NCI-H128 (cell line): ENCODE data around the gene ITSN1.
A peak's percentile ranks its signal among the peaks of the same experiment; 100 is the strongest.
"Not testable (repeated sequence)": the region's sequence is repeated elsewhere in the genome, so short reads cannot be mapped to it uniquely, and the experiment has no call there.

Experiments
- DNase-seq: peaks from one replicate; lab custom pipeline; 2025; ENCODE audit not compliant: unreplicated experiment; lab: John Stamatoyannopoulos, UW

ITSN1 gene

DNA sequence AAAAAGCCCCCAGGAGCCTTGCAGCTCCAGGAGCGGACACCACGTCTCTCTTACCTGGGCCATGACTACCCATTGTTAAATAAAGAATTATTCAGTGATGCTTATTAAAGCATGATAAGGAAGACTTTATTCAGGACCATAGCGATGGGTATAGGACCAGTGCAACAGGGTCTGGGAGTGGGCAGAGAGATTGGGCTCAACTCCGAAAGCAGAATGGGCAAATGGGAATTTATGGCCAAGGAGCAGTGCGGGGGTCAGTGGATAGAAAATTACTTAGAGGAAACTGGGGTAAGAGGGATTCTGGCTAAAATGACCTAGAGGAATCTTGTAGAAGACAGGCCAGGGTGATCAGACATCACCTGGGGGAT lies 273.9 kb downstream of the ITSN1 start:
- no peak for DNase-seq

DNA sequence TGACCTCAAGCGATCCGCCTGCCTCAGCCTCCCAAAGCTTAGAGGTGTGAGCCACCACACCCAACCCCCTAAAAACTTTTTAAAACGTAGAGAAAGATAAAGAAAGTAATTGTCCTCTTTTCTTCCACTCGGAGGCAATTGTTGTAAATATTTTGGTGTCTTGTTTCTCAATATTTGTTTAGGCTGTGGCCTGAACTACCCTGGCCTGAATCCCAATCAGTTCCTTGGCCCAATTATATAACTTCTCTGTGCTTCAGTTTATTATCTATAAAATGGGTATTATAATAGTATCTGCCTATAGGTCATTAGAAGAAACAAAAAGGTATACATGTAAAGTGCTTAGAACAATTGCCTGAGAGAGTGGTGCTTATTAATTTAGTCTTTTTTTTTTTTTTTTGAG lies 275.1 kb downstream of the ITSN1 start:
- no peak for DNase-seq

- DNase-seq = peak; percentile 81
Measured at GRCh38 chr21:33924079-33924765, 281.9 kb downstream of the ITSN1 start.

DNA sequence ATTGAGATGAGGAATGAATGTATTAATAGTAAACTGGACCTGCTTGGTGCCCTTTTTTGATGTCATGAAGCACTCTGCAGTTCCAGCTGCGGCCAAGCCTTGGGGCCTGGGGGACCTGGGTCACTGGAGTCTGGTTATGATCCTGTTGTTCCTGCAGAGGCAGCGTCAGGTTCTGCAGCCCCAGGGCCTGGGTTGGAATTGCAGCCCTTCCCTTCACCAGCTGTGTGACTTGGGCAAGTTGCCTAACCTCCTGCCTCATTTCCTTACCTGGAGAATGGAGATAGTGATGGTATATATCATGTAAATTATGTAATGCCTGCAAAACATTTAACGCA lies 282.4 kb downstream of the ITSN1 start:
- no peak for DNase-seq

DNA sequence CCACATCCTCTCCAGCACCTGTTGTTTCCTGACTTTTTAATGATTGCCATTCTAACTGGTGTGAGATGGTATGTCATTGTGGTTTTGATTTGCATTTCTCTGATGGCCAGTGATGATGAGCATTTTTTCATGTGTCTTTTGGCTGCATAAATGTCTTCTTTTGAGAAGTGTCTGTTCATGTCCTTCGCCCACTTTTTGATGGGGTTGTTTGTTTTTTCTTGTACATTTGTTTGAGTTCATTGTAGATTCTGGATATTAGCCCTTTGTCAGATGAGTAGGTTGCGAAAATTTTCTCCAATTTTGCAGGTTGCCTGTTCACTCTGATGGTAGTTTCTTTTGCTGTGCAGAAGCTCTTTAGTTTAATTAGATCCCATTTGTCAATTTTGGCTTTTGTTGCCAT lies 283.9 kb downstream of the ITSN1 start:
- DNase-seq = not testable (repeated sequence)

DNA sequence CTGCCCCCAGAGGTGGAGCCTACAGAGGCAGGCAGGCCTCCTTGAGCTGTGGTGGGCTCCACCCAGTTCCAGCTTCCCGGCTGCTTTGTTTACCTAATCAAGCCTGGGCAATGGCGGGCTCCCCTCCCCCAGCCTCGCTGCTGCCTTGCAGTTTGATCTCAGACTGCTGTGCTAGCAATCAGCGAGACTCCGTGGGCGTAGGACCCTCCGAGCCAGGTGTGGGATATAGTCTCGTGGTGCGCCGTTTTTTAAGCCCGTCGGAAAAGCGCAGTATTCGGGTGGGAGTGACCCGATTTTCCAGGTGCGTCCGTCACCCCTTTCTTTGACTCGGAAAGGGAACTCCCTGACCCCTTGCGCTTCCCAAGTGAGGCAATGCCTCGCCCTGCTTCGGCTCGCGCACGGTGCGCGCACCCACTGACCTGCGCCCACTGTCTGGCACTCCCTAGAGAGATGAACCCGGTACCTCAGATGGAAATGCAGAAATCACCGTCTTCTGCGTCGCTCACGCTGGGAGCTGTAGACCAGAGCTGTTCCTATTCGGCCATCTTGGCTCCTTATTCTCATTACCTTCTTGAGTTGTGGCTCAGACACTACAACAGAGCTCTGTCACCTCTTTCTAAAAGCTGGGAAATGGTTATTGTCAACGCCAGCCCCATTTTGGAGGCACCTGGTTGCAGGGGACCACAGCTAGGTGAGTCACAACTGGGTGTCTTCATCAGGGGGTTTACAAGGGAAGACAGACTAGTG lies 288.9 kb downstream of the ITSN1 start:
- not testable (repeated sequence) for DNase-seq

DNA sequence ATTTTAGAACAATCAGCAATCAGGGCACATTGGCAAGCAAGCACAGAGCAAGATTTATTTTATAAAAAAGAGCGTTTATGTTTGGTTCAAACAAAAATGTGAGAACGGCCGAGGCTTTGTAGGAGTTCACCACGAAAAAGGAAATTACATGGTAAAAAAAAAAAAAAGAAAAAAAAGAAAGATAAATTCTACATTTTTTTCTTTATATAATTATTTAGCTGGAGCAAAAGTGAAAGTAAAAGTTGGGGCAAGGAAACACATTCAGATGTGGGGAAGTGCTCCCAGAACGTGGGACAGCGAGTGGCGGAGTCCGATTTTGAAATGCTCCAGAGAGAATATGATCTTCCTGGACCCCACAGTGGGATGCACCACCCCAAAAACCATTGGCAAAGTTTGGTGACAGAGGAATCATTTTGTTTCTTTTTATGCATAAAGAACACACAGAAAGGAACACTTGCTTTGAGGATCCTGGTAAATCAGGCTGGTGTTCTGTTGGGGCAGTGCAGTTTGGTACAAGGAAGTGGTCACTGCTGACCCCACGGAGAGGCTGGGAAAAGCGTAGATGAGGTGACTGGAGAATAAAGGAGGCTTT lies 289.6 kb downstream of the ITSN1 start:
- DNase-seq = no peak

- no peak for DNase-seq
Measured at GRCh38 chr21:33932731-33933130, 290.4 kb downstream of the ITSN1 start.

DNA sequence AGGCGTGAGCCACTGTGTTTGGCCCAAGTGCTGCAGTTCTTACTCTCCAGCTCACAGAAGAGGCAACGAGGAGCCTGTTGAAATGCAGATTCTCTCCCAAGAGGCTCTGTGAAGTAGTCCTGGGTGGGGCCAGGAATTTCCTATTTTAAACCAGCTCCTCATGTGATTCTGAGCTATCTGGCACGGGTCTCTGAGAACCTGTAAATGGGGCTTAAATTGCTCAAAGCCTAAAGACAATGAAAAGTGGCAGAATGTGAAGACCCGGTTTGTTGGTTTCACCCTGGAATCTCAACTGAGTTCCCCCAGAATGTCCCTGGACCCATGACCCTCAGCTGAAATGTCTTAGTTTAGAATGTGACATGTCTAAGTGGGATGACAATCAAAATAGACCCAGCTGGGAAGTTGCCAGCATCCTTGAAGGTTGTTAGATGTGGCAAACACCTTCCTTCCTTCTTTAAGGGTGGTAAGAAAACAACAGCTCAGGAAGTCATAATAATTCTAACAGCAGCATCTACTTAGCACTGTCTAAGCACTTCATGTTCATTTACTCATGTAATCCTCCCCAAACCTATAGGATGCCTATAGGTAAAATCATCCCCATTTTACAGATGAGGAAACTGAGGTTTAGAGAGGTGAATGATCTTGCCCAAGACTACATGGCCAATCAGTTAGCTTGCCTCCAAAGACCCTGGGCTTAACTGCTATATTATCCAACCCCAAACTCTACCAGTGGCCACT lies 294.2 kb downstream of the ITSN1 start:
- DNase-seq = no peak

GRCh38 chr21:33937146-33937545 lies 294.8 kb downstream of the ITSN1 start:
- DNase-seq = no peak

- DNase-seq = no peak
Measured at GRCh38 chr21:33937931-33938339, 295.6 kb downstream of the ITSN1 start.

DNA sequence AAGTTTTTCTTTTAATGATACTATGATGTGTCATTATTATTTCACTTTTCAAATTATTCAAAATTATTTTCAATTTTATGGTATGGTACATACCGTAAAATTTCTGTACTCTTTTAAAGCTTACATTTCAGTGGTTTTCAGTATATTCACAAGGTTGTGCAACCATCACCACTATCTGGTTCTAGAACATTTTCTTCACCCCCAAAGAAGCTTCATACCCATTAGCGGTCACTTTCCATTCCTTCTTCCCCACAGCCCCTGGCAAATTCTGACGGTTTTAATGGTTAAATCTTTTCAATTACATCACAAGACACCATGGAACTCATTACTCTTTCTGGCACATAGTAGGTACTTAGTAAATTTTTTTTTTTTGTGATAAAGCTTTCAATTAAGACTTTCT lies 296.1 kb downstream of the ITSN1 start:
- DNase-seq = no peak

DNA sequence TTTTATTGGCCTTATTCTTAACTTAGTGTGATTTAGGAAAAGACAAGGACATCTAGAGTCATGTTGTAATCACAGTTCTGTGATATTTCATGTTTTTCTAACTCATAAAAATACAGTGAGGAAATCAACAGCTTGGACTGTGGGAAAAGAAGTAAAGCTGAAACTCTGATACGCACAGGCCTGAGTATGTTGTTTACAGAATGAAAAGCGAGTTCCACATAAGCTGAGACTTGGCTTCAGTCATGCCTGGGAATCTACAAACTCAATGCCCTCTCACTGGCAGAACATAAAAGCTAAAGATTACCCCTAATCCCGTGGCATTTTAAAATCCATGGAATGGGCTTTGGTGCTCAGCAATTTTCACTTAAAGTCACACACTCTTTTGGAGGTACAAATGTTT lies 296.9 kb downstream of the ITSN1 start:
- DNase-seq = no peak

DNA sequence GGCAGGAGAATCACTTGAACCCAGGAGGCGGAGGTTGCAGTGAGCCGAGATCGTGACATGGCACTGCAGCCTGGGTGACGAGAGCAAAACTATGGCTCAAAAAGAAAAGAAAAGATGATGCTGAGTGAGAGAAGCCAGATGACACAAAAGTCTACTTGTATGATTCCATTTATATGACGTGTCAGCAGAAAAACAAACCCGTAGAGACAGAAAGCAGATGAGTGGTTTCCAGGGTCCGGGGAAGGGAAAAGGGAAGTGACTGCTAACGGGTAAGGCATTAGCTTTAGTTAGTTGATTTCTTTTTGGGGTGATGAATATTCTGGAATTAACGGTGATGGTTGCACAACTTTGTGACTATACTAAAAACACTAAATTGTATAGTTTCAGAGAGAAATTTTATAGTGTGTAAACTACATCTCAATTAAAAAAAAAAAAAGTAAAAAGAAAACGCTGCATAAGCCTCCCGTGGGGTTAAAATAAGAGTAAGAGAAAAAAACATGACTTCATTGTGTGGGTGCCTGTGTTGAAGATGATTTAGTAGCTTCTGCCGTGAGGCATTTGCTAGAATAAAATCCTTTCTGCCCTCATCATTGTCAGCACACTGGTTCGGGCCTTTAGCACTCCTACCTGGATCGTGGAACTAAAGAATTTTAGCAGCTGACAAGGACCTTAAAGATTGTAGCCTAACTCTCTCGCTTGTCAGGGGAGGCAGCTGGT lies 298.0 kb downstream of the ITSN1 start:
- DNase-seq = no peak

- DNase-seq = no peak
Measured at GRCh38 chr21:33940881-33941245, 298.6 kb downstream of the ITSN1 start.

DNA sequence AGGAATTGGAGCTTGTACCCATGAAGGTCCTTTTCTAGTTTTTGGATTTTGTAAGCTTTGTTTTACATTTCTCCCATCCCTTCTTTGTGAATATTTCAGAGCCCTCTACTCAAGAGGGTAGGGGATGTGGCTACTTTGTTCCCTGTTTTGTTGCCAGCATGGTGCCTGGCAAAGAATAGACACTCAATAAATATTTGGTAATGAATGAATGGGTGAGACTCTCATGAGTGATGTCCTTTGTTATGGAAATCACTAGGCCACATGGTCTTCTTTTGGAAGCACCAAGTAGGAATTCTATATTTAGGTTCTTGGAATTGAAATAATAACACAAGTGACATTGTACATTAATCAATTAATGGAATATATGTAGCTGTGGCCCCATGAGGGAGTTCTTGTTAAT lies 300.1 kb downstream of the ITSN1 start:
- DNase-seq = no peak

GRCh38 chr21:33943293-33943692 lies 301.0 kb downstream of the ITSN1 start:
- DNase-seq = peak; percentile 73

DNA sequence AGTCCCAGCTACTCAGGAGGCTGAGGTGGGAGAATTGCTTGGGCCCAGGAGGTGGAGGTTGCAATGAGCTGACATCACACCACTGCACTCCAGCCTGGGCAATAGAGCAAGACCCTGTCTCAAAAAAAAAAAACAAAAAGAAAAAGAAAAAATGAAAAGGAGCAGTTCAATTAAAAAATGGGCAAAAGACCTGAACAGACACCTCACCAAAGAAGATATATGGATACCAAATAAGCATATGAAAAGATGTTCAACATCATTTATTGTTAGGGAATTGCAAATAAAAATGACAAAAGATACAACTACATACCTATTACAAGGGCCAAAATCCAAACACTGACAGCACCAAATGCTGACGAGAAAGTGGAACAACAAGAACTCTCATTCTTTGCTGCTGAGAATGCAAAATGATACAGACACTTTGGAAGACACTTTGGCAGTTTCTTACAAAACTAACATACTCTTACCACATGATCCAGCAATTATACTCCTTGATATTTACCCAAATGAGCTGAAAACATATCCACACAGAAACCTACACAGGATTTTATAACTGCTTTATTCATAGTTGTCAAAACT lies 302.0 kb downstream of the ITSN1 start:
- DNase-seq = no peak

DNA sequence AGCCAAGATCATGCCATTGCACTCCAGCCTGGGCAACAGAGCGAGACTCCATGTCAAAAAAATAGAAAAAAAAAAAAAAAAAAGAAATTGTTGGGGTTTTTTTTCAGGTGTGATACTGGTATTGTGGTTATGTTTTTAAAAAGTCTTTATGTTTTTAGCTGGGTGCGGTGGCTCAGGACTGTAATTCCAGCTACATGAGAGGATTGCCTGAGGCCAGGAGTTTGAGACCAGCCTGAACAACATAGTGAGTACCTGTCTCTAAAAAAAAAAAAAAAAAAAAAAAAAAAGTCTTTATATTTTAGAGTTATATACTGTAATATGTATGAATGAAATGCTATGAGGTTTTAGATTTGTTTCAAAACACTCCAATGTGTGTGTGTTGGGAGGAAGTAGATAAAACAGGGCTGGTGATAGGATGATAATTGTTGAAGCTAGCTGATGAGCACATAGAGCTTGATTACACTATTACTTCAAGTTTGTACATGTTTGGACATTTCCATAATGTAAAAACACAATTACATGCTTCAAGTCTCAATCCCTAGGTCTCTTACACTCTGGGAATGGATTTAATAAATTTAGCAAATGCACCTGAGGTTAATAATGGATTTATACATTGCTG lies 303.5 kb downstream of the ITSN1 start:
- no peak for DNase-seq

- DNase-seq = peak; percentile 57
Measured at GRCh38 chr21:33947451-33948095, 305.3 kb downstream of the ITSN1 start.
